Right lobe of liver (tissue), 6 donors: Measurements from ENCODE around the gene FAAH. TPM values are rescaled to one million over a fixed set of nuclear protein-coding genes. Genes with fewer than 3 reads are reported as not detected.
A peak's percentile ranks its signal among the peaks of the same experiment; 100 is the strongest.

Source experiments
- ATAC-seq, 4 donors: fragments of 200-7000 bp; cut with Tn5 transposase; one replicate each; pipeline ENCODE4 v1.9.1; 2020; ENCODE audit warnings: mild to moderate bottlenecking in 4 of 4, moderate library complexity in 4 of 4
- DNase-seq, 3 donors: peaks; one replicate each; pipeline ENCODE4 v3.0.0-alpha.2; 2020
- H3K27ac ChIP-seq, 3 donors: fragments of 200-600 bp; one replicate each; pipeline ENCODE4 v1.8.0; 2022
- H3K27me3 ChIP-seq, 2 donors: fragments of 200-600 bp; one replicate each; pipeline ENCODE4 v1.8.0; 2022
- H3K36me3 ChIP-seq, 4 donors: fragments of 200-600 bp; sonication (generic) in 1 of 4; one replicate each; pipeline versions ENCODE4 v1.5.1 to v1.8.0; 2017 to 2022; ENCODE audit warnings: control low read depth in 1 of 4
- H3K4me1 ChIP-seq, 4 donors: fragments of 200-600 bp; sonication (generic) in 1 of 4; one replicate each; pipeline versions ENCODE4 v1.5.1 to v1.8.0; 2017 to 2022; ENCODE audit warnings: control low read depth in 1 of 4
- H3K4me3 ChIP-seq, 3 donors: fragments of 200-600 bp; one replicate each; pipeline ENCODE4 v1.8.0; 2022
- H3K9me3 ChIP-seq, 4 donors: fragments of 200-600 bp; sonication (generic) in 1 of 4; one replicate each; pipeline versions ENCODE4 v1.5.1 to v1.8.0; 2017 to 2022; ENCODE audit warnings: control low read depth in 1 of 4
- POLR2A ChIP-seq: fragments of 450-650 bp; IDR thresholded peaks from one replicate; pipeline ENCODE4 v1.6.1; 2017; ENCODE audit warnings: antibody characterized with exemption, mild to moderate bottlenecking
- WGBS: methylation state at CpG from one replicate; pipeline ENCODE4 v1.1.6; 2018; ENCODE audit warnings: low coverage, low lambda C conversion rate; ENCODE audit not compliant: insufficient coverage; ENCODE audit errors: missing lambda C conversion rate; 5-methylcytosine and 5-hydroxymethylcytosine counted together
- intact Hi-C, 2 donors: fragments of 100-400 bp; cut with DNase I; formaldehyde crosslinking; loops; one replicate each; pipeline versions ENCODE4 v1.11.2 to v1.14.1; 2022
- total RNA-seq, 6 experiments: library from RNA; depleted of rRNA in 2 of 6; stranded (reverse); fragments of >200 nt in 2 of 6; fragmentation: NEBNext Ultra II Directional in 3 of 6; extraction: Animal tissue kit (Norgen Biotek cat#: 25700) in 3 of 6; gene quantifications; one replicate each; pipeline versions ENCODE4 v1.1.0 to v1.2.4, GENCODE V29; 2016 to 2023
- TF ChIP-seq, protein P1 (sequence below), 4 donors: fragments of 200-600 bp in 3 of 4; fragments of 450-650 bp in 1 of 4; IDR thresholded peaks; one replicate each; pipeline versions ENCODE4 v1.5.1 to v1.8.0; 2016 to 2022; ENCODE audit warnings: antibody characterized with exemption in 4 of 4, mild to moderate bottlenecking in 2 of 4
- donor health status: DM: no; HTN: yes; CAD: no.
- donor health status: DM: no; HTN: no; CAD: no.
- donor health status: DM: no; HTN: no; CAD: no.
- donor health status: DM: no; HTN: yes; CAD: no.
- donor health status: DM: no; HTN: yes; CAD: no.

The FAAH gene
- total RNA-seq, 6 experiments from 2014 or later = 26.6 to 48.7 (median 33.5) TPM

DNA sequence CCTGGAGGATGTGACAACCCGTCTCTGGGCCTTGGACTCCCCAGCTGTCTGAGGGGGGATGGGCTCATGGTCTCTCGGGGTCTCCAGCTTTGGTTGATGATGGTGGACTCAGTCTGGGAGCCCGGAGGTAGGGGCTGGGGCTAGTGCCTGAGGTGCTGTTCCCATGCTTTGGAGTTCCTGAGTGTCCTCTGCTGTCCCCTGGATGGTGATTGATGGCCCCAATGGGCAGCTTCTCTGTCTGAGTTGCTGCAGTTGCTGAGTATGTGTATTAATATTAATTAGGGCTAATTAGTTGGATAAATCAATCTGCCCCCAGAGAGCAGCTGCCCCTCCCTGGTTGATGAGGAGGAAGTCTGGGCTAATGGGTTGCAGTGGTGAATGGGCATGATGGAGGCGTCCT lies 30.6 kb downstream of the FAAH start:
- Histone ChIP-seq H3K9me3 (no peaks in the 10 kb centered on the region), H3K27me3 (no peaks in the 10 kb centered on the region), H3K27ac (no peak overlapping the region), H3K36me3 (no peaks in the 10 kb centered on the region), H3K4me3 (no peak overlapping the region), H3K4me1 (no peaks in the 10 kb centered on the region)
- WGBS = 79% methylated on average over 3 of the region's 4 CpGs
- DNase-seq (no peak), ATAC-seq (no peak)
- intact Hi-C loops = no loop called here
- TF ChIP-seq, protein P1, sequence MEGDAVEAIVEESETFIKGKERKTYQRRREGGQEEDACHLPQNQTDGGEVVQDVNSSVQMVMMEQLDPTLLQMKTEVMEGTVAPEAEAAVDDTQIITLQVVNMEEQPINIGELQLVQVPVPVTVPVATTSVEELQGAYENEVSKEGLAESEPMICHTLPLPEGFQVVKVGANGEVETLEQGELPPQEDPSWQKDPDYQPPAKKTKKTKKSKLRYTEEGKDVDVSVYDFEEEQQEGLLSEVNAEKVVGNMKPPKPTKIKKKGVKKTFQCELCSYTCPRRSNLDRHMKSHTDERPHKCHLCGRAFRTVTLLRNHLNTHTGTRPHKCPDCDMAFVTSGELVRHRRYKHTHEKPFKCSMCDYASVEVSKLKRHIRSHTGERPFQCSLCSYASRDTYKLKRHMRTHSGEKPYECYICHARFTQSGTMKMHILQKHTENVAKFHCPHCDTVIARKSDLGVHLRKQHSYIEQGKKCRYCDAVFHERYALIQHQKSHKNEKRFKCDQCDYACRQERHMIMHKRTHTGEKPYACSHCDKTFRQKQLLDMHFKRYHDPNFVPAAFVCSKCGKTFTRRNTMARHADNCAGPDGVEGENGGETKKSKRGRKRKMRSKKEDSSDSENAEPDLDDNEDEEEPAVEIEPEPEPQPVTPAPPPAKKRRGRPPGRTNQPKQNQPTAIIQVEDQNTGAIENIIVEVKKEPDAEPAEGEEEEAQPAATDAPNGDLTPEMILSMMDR (IDR thresholded peaks at IDR 0.05) = no peak
- no peak for TF ChIP-seq POLR2A

- Histone ChIP-seq H3K4me1 (no peaks in the 10 kb centered on the region), H3K27ac (no peak overlapping the region), H3K9me3 (no peaks in the 10 kb centered on the region), H3K4me3 (no peak overlapping the region), H3K27me3 (no peaks in the 10 kb centered on the region), H3K36me3 (no peaks in the 10 kb centered on the region)
- WGBS = 35% methylated on average over 3 of the region's 4 CpGs
- no peak for DNase-seq
- intact Hi-C loops = no loop called here
- ATAC-seq = no peak
- no peak for TF ChIP-seq POLR2A
- TF ChIP-seq, protein P1 (IDR thresholded peaks at IDR 0.05) = no peak
Observed at GRCh38 chr1:46425726-46426125, 31.6 kb downstream of the FAAH start.

DNA sequence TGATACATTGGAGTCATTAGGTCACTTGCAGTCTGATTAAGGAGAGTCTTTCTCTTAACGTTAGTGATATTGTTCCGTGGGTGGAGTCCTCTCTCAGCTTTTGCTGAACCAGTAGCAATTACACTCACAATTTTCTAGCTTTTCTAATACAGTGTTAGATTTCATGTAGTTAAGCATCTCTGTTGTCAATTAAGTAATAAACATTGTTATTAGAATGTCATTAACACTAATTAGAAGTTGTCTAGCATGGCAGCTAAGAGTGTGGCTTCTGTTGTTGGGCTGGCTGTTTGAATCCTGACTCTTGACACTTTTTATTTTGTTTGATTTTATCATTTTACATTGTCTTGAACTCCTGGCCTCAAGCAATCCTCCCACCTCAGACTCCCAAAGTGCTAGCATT lies 33.4 kb downstream of the FAAH start:
- TF ChIP-seq, protein P1 (IDR thresholded peaks at IDR 0.05) = no peak
- no peak for TF ChIP-seq POLR2A
- Histone ChIP-seq H3K9me3 (no peaks in the 10 kb centered on the region), H3K4me3 (no peak overlapping the region), H3K27me3 (no peaks in the 10 kb centered on the region), H3K27ac (no peak overlapping the region), H3K4me1 (no peaks in the 10 kb centered on the region), H3K36me3 (no peaks in the 10 kb centered on the region)
- intact Hi-C loops = no loop called here
- DNase-seq (no peak), ATAC-seq (no peak)
- WGBS = 55% methylated on average over 2 of the region's 2 CpGs

DNA sequence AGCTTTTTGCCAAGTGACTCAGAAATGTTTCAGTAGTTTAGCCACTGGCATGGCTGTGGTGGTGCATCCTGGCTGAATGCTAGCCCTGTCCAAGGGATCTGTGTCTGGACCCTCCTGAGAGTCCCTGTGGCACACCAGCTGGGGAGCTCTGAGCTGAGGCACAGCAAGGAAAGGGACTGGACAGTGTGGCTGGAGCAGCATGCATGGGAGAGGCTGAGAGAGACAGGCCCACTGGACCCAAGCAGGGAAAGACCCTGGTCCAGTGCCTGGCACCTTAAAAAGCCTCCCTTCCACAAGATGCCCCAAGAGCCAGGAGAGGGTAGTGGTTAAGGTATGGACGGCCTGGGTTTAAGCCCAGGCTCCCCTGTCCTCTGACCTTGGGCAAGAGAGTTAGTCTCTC lies 35.3 kb downstream of the FAAH start:
- intact Hi-C loops = no loop called here
- Histone ChIP-seq H3K36me3 (no peaks in the 10 kb centered on the region), H3K27ac (no peak overlapping the region), H3K27me3 (no peaks in the 10 kb centered on the region), H3K4me3 (no peak overlapping the region), H3K9me3 (no peaks in the 10 kb centered on the region), H3K4me1 (no peaks in the 10 kb centered on the region)
- no CpG with 5 or more reads among the region's 1 CpG for WGBS
- TF ChIP-seq, protein P1 (IDR thresholded peaks at IDR 0.05) = no peak
- TF ChIP-seq POLR2A = no peak
- ATAC-seq = peak in 1 of 4 donors; percentile 6
- no peak for DNase-seq

- intact Hi-C loops = no loop called here
- H3K9me3 ChIP-seq = no peaks in the 10 kb centered on the region
- 71% methylated on average over 4 of the region's 6 CpGs for WGBS
Observed at GRCh38 chr1:46431695-46432094, 37.6 kb downstream of the FAAH start.

More at GRCh38 chr1:46431695-46432094, 37.6 kb downstream of the FAAH start:
- no peaks in the 10 kb centered on the region for H3K4me1 ChIP-seq
- H3K36me3 ChIP-seq = no peaks in the 10 kb centered on the region
- TF ChIP-seq, protein P1 (IDR thresholded peaks at IDR 0.05) = no peak
- TF ChIP-seq POLR2A = no peak
- DNase-seq = no peak
- H3K27ac ChIP-seq = no peak overlapping the region
- no peak overlapping the region for H3K4me3 ChIP-seq
- no peaks in the 10 kb centered on the region for H3K27me3 ChIP-seq
- ATAC-seq = no peak
